HG03025 (cell line): ENCODE data around the gene ITGB6.
A peak's percentile ranks its signal among the peaks of the same experiment; 100 is the strongest.

ENCODE experiments used
- ATAC-seq: cut with Tn5 transposase; IDR thresholded peaks from one replicate; pipeline ENCODE4 v1.9.1; 2021; ENCODE audit warnings: mild to moderate bottlenecking, moderate library complexity; ENCODE audit not compliant: unreplicated experiment, low FRiP score

Gene ITGB6

DNA sequence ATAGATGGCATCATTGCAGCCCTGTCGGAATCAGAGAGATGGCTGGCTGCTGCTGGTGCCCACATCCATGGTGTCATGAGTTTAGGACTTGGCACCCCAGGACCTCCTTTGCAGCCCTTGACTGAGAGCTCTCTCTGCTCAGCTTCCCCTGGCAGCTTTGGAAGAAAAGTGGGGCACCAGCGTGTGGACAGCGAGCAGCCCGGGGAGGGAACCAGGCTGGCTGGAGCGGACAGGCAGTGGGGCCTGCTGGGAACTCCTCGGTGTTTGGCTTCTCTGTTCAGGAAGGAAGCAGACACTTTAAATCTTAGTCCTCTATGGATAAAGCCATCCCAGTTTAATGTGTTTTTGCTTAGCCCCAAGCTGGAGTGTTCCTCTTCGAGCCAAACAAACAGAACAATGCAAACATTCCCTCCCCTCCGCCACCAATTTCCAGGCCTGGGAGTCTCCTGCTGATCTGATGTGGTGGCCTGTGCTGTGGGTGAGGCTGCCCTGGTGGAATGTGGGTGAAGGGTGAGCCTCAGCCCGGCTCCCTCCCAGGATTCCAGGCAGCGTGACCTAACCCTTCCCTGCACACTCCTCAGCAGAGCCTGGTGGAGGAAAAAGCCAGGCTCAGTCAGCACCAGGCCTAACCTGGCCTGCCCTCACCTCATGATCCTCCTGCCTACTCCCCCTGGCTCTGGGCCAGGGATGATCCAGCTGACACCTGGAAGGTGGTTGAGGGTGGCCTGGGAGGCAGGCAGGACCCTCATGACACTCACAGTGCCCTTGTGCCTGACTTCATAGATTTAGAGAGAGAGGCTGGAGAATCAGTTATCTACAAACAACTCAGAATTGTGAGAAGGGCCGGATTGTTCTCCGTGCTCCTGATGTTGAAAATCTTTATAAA is 21.6 kb upstream of the ITGB6 start:
- ATAC-seq = no peak

DNA sequence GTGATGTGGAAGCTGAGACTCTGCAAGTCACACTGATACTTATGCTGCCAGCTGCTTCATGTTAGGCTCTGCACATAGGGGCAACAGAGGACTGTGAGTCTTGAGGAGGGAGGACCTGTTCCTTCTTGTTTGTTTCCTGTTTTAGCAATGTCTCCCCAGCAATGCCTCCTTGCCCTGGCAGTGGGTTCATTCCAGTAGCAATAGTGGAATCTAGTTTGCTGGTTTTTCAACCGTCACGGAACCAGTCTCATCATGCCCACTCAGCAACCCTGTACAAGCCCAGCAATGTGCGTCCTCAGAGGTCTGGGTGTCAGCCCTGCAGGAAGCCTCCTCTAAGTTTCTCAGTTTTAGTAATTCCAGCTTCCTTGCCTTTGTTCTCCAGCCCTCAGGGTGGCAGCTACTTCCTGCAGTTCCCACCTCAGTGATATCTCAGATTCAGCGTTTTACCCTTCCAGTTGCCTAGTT is 20.5 kb upstream of the ITGB6 start:
- ATAC-seq = no peak

DNA sequence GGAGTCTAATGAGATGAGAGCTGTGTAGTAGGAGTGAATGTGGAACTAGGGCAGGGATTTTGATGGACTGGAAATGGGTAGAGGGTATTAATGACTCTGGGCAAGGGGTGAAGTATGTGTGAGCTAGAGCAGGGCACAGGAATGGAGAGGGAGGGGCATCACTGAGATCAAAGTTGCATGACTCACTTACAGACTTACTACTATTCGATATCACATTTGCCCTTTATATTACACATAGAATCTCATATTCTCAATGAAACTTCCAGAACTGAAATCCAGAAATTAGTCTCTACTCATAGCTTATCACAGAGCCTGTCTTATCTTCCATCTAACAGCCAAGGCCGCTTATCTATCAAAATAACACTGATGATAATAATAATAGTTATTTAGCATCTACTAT is 20.0 kb upstream of the ITGB6 start:
- ATAC-seq = no peak

DNA sequence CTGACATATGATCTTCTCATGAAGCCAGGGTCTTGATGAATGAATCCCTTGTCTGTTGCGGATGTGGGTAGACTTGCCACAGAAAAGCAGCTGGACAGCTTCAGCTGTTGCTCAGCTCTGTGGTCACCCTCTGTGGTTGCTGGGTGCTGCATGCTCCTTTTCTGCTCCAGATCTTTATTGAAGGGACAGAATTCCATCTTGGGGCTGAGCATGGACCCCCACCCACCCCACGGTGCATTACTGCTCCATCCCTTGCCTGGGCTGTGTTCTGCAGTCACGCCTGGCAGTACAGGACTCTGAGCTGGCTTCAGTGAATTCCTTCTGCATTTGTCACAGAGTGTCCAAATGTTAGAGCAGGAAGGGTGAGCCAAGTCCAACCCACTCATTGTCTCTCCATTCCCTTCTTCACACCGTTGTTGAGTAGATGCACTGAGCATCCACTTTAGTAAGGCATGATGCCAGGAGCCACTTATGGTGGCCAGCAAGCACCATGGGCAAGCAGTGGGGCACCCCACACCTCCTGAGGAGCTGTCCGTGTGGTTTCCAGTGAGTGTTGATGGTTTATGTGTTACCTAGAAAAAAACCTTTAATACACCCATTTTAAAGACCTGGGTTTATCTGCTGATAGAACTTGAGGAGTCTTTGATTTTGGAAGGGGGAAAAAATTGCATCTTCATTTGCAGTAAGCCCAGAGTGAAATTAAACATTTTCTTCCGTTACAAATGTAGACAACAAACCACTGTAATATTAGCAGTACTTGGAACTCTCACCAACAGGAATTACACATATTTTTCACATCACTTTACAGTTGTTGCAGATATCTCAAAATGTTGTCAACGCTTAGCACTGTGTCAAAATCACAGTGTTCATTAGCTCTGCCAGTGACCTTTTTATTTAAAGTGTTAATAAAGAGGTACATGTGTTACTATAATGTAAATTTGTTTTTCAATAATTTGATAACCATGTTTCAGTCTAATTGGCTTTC is 14.7 kb upstream of the ITGB6 start:
- no peak for ATAC-seq

DNA sequence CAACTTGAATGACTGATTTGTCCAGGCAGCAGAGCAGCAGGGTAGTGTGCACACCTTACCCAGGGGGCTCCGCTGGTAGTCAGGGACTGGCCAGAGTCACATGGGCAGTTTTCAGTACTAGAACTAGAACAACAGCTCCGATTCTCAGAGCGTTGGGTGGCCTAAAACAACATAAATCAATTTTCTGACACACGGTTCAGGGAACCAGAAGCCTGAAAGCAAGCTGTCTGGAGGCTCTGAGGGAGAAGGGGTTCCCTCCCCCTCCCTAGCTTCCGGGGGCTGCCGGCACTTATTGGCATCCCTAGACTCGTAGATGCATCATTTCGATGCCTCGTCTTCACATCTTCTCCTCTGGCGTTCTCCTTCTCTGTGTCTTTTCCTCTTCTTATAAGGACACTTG is 13.4 kb upstream of the ITGB6 start:
- ATAC-seq = no peak

DNA sequence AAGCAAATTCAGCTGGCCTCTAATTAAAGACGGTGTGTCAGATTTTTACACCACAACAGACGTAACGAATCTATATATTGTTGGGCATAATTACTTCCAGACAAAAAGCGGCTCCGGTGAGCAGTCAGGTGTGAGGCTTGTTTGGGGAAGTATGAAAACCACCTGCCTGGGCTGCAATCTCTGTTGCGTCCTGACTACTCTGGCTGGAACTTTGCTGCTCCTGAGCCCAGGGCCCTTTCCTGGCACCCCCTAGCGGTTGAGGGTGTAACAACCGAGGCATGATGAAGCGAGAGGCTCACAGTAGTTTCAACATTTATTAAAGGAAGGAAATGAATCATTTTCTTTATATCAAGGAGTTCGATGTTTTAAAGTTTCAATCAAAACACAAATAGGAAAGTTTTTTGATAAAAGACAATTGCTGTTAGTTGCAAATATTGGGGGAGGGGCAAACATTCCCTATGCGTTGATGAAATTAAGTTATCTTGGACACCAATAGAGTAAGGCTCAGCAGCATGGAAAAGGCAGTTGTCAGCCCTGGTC is 10.6 kb upstream of the ITGB6 start:
- peak; percentile 97 for ATAC-seq

DNA sequence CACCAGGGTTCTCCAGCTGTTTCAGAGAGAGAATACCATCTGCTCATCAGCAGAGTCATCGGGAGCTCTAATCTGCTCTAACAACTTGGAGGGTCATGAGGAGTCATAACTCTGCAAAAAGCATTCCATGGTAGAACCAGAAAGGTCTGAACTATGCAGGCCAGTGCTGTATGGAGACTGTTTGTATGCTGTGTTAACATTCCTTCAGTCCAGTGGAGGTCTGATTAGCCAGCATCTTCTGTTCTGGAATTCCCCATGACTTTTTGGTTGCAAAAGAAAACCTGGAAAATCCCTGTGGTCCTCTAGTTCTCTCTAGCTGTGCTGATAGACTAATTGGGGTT is 9.4 kb upstream of the ITGB6 start:
- no peak for ATAC-seq

DNA sequence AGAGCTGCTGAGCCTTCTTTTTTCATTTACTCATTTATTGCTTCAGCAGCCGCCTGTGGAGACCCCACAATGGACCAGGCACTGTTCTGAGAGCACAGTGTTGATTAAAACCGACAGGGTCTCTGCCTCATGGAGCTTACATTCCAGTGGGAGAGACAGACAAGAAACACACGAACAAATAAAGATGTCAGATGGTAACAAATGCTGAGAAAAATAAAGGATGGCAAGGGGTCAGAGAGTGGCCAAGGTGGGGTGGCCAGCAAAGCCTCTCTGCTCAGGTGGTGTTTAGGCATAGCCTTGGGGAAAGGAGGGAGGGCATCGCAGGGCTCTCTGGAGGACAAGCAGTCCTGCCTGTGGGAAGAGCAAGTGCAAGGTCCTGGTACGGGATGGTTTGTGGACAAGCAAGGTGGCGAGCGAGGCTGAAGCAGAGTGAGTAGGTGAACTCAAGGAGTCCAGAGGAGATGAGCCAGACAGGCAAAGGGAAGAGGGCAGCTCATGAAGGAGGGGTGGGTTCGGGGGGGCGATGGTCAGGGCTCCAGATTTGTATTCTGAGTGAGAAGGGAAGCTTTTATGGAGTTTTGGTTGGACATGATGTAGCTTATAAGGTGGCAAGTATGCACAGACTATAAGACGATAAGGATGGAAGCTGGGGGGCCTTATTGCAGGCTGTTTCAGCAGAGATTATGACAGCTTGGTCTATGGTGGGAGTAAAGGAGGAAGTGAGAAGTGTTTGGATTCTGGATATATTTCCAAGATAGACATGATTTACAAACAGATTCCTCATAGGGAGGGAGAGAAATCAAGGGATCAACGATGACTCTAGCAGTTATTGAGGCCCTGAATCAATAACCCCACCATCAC is 8.8 kb upstream of the ITGB6 start:
- no peak for ATAC-seq

DNA sequence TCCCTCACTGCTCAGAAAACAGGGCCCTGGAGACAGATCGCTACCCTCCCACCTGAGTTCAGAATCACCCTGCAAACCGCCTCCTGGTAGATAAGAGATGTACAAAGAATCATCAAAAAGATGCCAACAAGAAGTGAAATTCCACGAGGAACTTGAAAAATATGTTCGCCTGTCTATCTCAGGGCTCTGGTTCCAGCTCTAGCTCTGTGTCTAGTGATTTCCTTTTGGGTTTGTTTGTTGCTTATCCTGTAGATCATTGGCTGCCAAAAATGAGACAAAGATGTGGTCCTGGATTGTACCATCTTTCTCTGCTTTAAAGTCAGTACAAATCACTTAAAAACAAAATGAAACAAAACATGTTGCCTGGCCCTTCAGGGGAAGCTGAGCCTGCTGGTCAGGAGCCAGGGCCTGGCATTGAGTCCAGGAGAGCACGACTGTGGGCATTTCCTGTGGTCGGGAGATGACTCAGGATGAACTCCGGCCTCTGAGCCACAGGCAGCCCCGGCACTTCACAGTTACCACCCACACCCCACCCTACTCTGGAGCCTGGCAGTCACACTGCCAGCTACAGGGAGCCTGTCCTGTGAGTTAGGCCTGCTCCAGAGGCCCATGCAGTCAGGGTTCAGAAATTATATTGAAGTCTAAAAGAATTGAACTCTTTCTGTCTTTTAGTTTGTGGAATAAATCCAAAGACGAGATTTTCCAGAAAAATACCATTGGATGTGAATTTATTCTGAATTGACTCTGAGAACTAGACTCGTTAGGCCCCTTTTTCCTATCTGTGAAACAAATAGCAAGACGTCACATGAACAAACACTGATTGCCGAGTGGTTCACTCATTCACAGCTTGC is 8.0 kb upstream of the ITGB6 start:
- ATAC-seq = no peak

DNA sequence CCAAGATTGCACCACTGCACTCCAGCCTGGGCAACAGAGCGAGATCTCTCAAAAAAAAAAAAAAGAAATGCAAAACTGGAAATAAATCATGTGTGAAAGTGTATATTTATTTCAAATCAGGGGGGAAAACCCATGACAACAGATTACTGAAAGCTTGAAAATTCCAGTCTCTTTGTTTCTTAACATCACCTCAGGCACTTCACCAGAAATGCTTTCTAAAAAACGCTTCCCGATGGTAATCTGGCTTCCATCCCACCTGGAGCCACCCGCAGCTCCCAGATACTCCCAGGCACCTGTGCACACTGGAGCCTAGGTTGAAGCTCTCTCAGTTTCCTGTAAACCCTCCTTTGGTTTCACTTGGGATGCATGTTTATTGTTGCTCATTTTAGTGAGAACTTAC is 7.2 kb upstream of the ITGB6 start:
- ATAC-seq = no peak

DNA sequence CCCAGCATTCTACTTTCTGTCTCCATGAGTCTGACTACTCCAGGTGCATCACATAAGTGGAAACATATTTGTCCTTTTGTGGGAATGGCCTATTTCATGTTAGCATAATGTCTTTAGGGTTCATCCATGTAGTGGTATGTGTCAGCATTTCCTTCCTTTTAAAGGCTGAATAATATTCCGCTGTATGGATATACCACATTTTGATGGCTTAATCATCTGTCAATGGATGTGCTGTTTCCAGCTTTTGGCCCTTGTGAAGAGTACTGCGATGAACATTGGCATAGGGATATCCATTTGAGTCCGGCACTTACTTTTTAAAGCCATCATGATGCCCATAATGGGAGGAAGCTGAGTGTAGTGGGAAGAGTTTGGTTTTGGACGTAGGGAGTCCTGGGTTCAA is 6.4 kb upstream of the ITGB6 start:
- ATAC-seq = no peak

DNA sequence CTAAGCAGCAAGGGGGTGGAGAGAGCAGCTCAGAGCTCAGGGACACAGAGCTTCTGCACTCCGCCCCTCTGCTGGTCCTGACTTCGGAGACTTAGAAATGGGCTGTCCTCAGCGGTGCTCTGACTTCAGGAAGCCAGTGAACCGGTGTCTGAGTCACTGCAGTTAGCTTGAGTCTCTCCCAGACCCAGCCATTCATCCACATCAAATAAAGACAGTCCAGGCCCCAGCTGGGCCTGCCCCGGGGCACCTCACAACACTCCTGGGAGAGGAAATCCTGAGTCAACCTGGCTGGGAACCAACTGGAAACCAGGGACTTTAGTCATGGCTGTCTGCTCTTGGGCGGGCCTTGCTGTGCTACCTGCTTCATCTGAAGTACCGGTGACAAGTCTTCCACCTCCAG is 5.4 kb upstream of the ITGB6 start:
- ATAC-seq = no peak

DNA sequence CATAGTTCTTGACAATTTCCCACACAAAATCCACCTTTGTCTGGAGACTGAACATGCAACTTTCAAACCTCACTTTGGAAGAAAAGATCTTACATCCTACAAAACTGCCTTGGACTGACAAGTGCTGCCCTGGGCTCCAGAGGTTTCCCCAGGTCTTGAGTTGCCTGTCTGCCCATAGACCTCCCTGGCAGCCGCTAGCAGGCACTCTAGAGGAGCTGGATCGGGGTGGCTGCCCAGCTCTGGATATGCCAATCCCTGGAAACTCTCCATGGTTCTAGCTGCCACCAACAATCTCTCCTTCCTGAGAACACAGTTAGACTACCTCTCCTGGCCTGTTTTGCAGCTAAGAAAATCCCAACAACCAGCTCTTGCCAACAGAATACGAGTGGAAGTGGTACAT is 3.4 kb upstream of the ITGB6 start:
- ATAC-seq = no peak

DNA sequence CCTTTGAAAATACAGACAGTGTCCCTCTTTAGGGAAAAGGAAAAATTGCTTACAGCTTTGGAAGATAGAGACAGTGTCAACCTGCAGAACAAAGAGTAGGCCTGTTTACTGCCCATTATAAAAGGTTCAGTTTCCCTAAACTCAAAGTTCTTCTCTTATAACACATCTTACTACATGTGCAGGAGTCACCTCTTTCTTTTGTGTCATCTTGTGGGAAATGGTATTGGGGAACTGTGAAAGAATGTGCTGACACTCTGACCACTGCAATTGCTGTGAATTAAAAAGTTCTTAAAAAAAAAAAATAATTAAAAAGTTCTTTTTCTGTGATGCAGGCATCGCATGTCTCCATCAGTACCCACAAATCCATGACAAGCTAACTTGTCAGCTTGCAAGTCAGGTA is 2.9 kb upstream of the ITGB6 start:
- no peak for ATAC-seq

DNA sequence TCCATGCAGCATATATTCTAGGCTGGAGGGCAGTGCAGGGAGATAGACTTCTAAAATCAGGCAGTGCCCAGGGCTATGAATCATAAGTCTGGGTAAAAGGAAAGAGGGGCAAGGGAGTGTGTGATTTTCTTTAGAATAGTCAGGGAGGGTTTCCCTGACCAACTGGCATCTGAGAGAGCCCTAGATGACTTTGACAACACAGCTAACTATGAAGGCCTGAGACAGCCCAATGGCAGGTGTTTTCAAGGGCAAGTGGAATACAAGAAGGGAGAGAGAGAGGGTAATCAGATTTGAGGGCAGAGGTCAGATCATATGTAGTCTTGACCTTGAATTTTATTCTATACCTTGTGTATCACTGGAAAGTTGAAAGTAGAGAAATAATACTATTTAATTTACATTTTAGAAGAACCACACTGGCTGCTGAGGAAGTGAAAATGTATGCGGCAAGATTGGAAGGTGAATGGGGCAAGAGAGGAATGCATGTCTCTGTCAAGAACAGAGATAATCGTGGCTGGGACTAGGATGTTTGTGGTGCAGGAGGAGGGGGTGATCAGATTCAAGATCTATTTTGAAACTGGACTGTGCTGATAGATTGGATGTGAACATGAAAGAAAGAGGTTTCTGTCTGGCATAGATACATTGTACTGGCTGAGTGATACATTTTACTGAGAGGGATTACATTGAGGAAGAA is 1.9 kb upstream of the ITGB6 start:
- ATAC-seq = no peak

DNA sequence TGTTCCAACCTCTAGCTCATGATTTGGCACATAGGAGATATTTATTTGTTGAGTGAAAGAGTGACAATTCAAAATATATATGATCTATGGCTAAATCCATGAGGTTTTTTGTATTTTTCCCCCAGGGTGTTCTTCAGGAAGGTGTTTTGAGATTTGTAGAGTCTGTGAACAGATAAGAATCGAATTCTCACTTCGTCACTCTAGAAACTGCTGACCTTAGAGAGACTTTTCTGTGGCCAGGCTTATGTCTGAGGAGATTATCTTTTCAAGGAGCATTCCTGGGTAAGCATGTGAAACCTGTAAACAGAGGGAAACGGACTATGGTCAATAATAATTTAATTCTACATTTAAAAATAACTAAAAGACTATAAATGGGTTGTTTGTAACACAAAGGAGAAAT is 849 bp upstream of the ITGB6 start:
- ATAC-seq = no peak

DNA sequence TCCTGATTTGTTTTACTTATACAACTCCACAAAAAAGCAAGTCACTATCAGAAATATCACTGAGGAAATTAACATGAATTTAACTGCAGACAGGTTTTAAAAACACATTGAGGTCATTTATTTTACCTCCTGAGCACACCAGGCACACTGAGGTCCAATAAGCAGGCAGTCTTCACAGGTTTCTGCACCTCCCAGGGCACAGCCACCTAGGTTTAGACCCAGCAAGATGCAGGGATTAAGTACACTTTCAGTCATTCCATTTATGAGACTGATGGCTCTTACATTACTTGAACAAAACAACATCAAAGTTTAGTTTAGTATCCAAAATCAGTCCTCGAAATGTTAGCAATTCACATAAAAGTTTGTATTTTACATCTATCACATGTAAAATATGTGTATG is 1.0 kb downstream of the ITGB6 start:
- ATAC-seq = no peak

DNA sequence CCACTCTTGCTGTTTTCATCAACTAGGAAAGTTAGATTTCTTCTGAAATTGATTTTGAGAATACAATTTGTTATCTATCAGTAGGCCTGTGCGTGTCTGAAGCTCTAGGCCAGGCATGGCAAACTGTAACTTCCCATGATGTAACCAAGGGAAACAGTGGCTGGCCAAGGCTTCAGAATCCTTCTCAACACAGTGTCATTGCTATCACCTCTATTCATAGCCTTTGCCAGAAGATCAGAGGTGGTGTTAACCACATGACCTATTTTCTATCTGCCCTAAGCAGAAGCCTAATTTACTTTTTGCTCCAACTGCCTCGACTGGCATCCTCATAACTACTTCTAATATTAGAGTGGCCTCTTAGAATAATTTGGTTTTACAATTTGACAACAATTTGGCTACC is 2.5 kb downstream of the ITGB6 start:
- no peak for ATAC-seq

DNA sequence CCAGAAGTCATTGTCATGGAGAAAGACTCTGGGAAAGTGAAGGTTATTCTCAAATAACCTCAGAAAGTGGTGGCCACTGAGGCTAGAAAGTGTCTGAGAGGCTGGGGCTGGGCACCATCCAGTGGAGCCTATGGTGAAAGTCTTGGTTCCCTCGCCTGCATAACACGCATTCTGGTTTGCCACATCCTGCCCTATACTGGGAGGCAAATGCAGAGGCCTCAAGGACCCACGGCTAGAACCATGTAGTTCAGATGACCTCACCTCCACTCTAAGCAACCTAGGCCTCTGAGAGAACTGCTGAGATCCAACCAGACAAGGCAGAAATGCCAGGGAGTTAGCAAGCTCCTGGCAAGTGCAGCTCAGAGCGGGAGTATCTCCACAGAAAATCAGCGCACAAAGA is 5.1 kb downstream of the ITGB6 start:
- no peak for ATAC-seq
